Putamen (tissue), 1 donor: ENCODE results near the gene CLDN9.
A peak's percentile ranks its signal among the peaks of the same experiment; 100 is the strongest.

Source experiments
- DNase-seq: peaks from one replicate; pipeline ENCODE4 v3.0.0-alpha.2; 2016; ENCODE audit warnings: low spot score

Gene CLDN9

GRCh38 chr16:2996298-2996697, 16.4 kb upstream of the CLDN9 start:
- no peak for DNase-seq

- no peak for DNase-seq
Measured at GRCh38 chr16:2999929-3000328, 12.8 kb upstream of the CLDN9 start.

GRCh38 chr16:3000540-3000939, 12.2 kb upstream of the CLDN9 start:
- no peak for DNase-seq

- no peak for DNase-seq
Measured at GRCh38 chr16:3001316-3001715, 11.4 kb upstream of the CLDN9 start.

- DNase-seq = peak; percentile 98
Measured at GRCh38 chr16:3003582-3004270, 9.0 kb upstream of the CLDN9 start.

GRCh38 chr16:3004319-3004718, 8.4 kb upstream of the CLDN9 start:
- DNase-seq = no peak

- DNase-seq = no peak
Measured at GRCh38 chr16:3004781-3005284, 7.9 kb upstream of the CLDN9 start.

- no peak for DNase-seq
Measured at GRCh38 chr16:3007059-3007956, 5.4 kb upstream of the CLDN9 start.

GRCh38 chr16:3007957-3008689, 4.6 kb upstream of the CLDN9 start:
- no peak for DNase-seq

- DNase-seq = no peak
Measured at GRCh38 chr16:3008690-3009037, 4.1 kb upstream of the CLDN9 start.

- DNase-seq = no peak
Measured at GRCh38 chr16:3009568-3010390, 2.9 kb upstream of the CLDN9 start.

GRCh38 chr16:3010510-3010909, 2.2 kb upstream of the CLDN9 start:
- no peak for DNase-seq

GRCh38 chr16:3012246-3012645, 477 bp upstream of the CLDN9 start:
- DNase-seq = no peak

GRCh38 chr16:3013491-3013951, 798 bp downstream of the CLDN9 start:
- DNase-seq = no peak

GRCh38 chr16:3013998-3014690, 1.4 kb downstream of the CLDN9 start:
- no peak for DNase-seq

GRCh38 chr16:3014971-3015370, 2.2 kb downstream of the CLDN9 start:
- no peak for DNase-seq

GRCh38 chr16:3015865-3016521, 3.3 kb downstream of the CLDN9 start:
- no peak for DNase-seq

GRCh38 chr16:3017344-3017743, 4.6 kb downstream of the CLDN9 start:
- DNase-seq = no peak

- no peak for DNase-seq
Measured at GRCh38 chr16:3017794-3018506, 5.2 kb downstream of the CLDN9 start, which contains the start of gene CLDN6. CLDN6 (minus strand) TSS chr16:3018183; CDS start chr16:3016021, 2,162 bp downstream.
